Omental fat pad (tissue), 4 donors: ENCODE measurements around the gene AP4S1. TPM values are rescaled to one million over a fixed set of nuclear protein-coding genes. Genes with fewer than 3 reads are reported as not detected.

Source experiments
- ATAC-seq: fragments of 150-250 bp; one replicate; pipeline ENCODE4 v1.9.1; 2016; ENCODE audit warnings: mild to moderate bottlenecking, moderate library complexity; ENCODE audit not compliant: low FRiP score
- DNase-seq: peaks from one replicate; pipeline ENCODE4 v3.0.0-alpha.2; 2019; ENCODE audit warnings: low spot score
- CTCF ChIP-seq, 3 donors: fragments of 450-650 bp; IDR thresholded peaks; one replicate each; pipeline ENCODE4 v1.5.1; 2016 to 2017; ENCODE audit warnings: antibody characterized with exemption in 3 of 3, mild to moderate bottlenecking in 3 of 3, moderate library complexity in 2 of 3
- total RNA-seq, 4 donors: library from RNA; depleted of rRNA; stranded (reverse); fragments of >200 nt; gene quantifications; one replicate each; pipeline ENCODE4 v1.1.0, GENCODE V29; 2016

AP4S1 gene
- total RNA-seq, 4 donors from 2014 or later: 5.0 to 13.0 (median 8.6) TPM

GRCh38 chr14:31070431-31070830, 45.0 kb downstream of the AP4S1 start:
- ATAC-seq (no peak), DNase-seq (no peak)
- TF ChIP-seq CTCF (IDR thresholded peaks at IDR 0.05): no peak

- DNase-seq (no peak), ATAC-seq (no peak)
- no peak for TF ChIP-seq CTCF (IDR thresholded peaks at IDR 0.05)
These were observed 45.7 kb downstream of the AP4S1 start for GRCh38 chr14:31071151-31071550.

GRCh38 chr14:31075144-31075543, 49.7 kb downstream of the AP4S1 start:
- ATAC-seq (no peak), DNase-seq (no peak)
- no peak for TF ChIP-seq CTCF (IDR thresholded peaks at IDR 0.05)

GRCh38 chr14:31078766-31079165, 53.3 kb downstream of the AP4S1 start:
- ATAC-seq (no peak), DNase-seq (no peak)
- TF ChIP-seq CTCF (IDR thresholded peaks at IDR 0.05): no peak

GRCh38 chr14:31080056-31080455, 54.6 kb downstream of the AP4S1 start:
- ATAC-seq: no peak

GRCh38 chr14:31080484-31080883, 55.0 kb downstream of the AP4S1 start:
- no peak for DNase-seq
- TF ChIP-seq CTCF (IDR thresholded peaks at IDR 0.05): no peak
- no peak for ATAC-seq

More at GRCh38 chr14:31080056-31080455, 54.6 kb downstream of the AP4S1 start:
- no peak for TF ChIP-seq CTCF (IDR thresholded peaks at IDR 0.05)
- DNase-seq: no peak

- DNase-seq (no peak), ATAC-seq (no peak)
- no peak for TF ChIP-seq CTCF (IDR thresholded peaks at IDR 0.05)
These were observed 58.3 kb downstream of the AP4S1 start for GRCh38 chr14:31083781-31084180.
